Peyer's patch (tissue), 4 donors: Measurements from ENCODE around the gene CCDC167. TPM values are rescaled to one million over a fixed set of nuclear protein-coding genes. Genes with fewer than 3 reads are reported as not detected.

Experiments used
- DNase-seq, 3 donors: peaks; one replicate each; pipeline ENCODE4 v3.0.0-alpha.2; 2017 to 2019
- H3K27ac ChIP-seq, 4 donors: fragments of 200-600 bp; sonication (generic); one replicate each; pipeline ENCODE4 v1.5.1; 2016 to 2019
- H3K27me3 ChIP-seq, 2 donors: fragments of 200-600 bp; sonication (generic); one replicate each; pipeline ENCODE4 v1.5.1; 2019
- H3K36me3 ChIP-seq, 3 donors: fragments of 200-600 bp; sonication (generic); one replicate each; pipeline ENCODE4 v1.5.1; 2016 to 2019
- H3K4me1 ChIP-seq, 4 donors: fragments of 200-600 bp; sonication (generic); one replicate each; pipeline ENCODE4 v1.5.1; 2016 to 2019
- H3K4me3 ChIP-seq, 4 donors: fragments of 200-600 bp; sonication (generic); 1 replicate in 3 of 4; 2 replicates in 1 of 4; pipeline ENCODE4 v1.5.1; 2016 to 2019; ENCODE audit warnings: mild to moderate bottlenecking in 1 of 4
- H3K9me3 ChIP-seq, 4 donors: fragments of 200-600 bp; sonication (generic); one replicate each; pipeline ENCODE4 v1.5.1; 2016 to 2019; ENCODE audit warnings: mild to moderate bottlenecking in 1 of 4
- CTCF ChIP-seq, 6 experiments: fragments of 450-650 bp in 4 of 6; fragments of 200-600 bp in 2 of 6; sonication (generic) in 1 of 6; IDR thresholded peaks; one replicate each; pipeline ENCODE4 v1.5.1; 2017 to 2019; ENCODE audit warnings: antibody characterized with exemption in 6 of 6, mild to moderate bottlenecking in 3 of 6, moderate library complexity in 1 of 6
- POLR2A ChIP-seq, 2 donors: fragments of 450-650 bp; IDR thresholded peaks; one replicate each; pipeline ENCODE4 v1.5.1; 2017; ENCODE audit warnings: antibody characterized with exemption in 2 of 2, mild to moderate bottlenecking in 2 of 2, moderate library complexity in 2 of 2
- total RNA-seq, 4 donors: library from RNA; depleted of rRNA; stranded (reverse); fragments of >200 nt; gene quantifications; one replicate each; pipeline ENCODE4 v1.1.0, GENCODE V29; 2016

CCDC167 gene
- total RNA-seq, 4 donors from 2014 or later: 8.0 to 28.1 (median 19.3) TPM

- no peak for TF ChIP-seq POLR2A (IDR thresholded peaks at IDR 0.05)
- TF ChIP-seq CTCF (IDR thresholded peaks at IDR 0.05): no peak
- H3K4me3 ChIP-seq: no peak overlapping the region
- peaks cover 0 to 81% (median 0%) of the 10 kb centered on the region in 3 donors for H3K36me3 ChIP-seq
- no peaks in the 10 kb centered on the region for H3K9me3 ChIP-seq
- no peaks in the 10 kb centered on the region for H3K27me3 ChIP-seq
- H3K4me1 ChIP-seq: no peaks in the 10 kb centered on the region
- no peak for DNase-seq
- no peak overlapping the region for H3K27ac ChIP-seq
Observed at GRCh38 chr6:37477191-37477590, 22.5 kb downstream of the CCDC167 start.

GRCh38 chr6:37474316-37474715, 25.4 kb downstream of the CCDC167 start:
- Histone ChIP-seq H3K36me3 (peaks cover 0 to 79% (median 0%) of the 10 kb centered on the region in 3 donors), H3K27me3 (no peaks in the 10 kb centered on the region), H3K9me3 (no peaks in the 10 kb centered on the region), H3K4me1 (no peaks in the 10 kb centered on the region), H3K4me3 (no peak overlapping the region), H3K27ac (no peak overlapping the region)
- no peak for DNase-seq
- TF ChIP-seq POLR2A (IDR thresholded peaks at IDR 0.05): no peak

- TF ChIP-seq POLR2A (IDR thresholded peaks at IDR 0.05) (no peak), CTCF (IDR thresholded peaks at IDR 0.05) (no peak)
Observed at GRCh38 chr6:37473364-37474095, 26.2 kb downstream of the CCDC167 start.

GRCh38 chr6:37467718-37468117, 32.0 kb downstream of the CCDC167 start:
- Histone ChIP-seq H3K4me3 (no peak overlapping the region), H3K27me3 (no peaks in the 10 kb centered on the region), H3K27ac (no peak overlapping the region), H3K4me1 (no peaks in the 10 kb centered on the region), H3K9me3 (no peaks in the 10 kb centered on the region), H3K36me3 (peaks cover 0 to 44% (median 0%) of the 10 kb centered on the region in 3 donors)
- no peak for DNase-seq
- TF ChIP-seq POLR2A (IDR thresholded peaks at IDR 0.05) (no peak), CTCF (IDR thresholded peaks at IDR 0.05) (no peak)

More at GRCh38 chr6:37473364-37474095, 26.2 kb downstream of the CCDC167 start:
- Histone ChIP-seq H3K4me3 (no peak overlapping the region), H3K9me3 (no peaks in the 10 kb centered on the region), H3K36me3 (peaks cover 0 to 76% (median 0%) of the 10 kb centered on the region in 3 donors), H3K27me3 (no peaks in the 10 kb centered on the region), H3K4me1 (no peaks in the 10 kb centered on the region), H3K27ac (no peak overlapping the region)
- DNase-seq: no peak

- H3K36me3 ChIP-seq: peaks cover 0 to 60% (median 0%) of the 10 kb centered on the region in 3 donors
- TF ChIP-seq POLR2A (IDR thresholded peaks at IDR 0.05): no peak
- no peak for TF ChIP-seq CTCF (IDR thresholded peaks at IDR 0.05)
- no peaks in the 10 kb centered on the region for H3K27me3 ChIP-seq
Observed at GRCh38 chr6:37463110-37463509, 36.6 kb downstream of the CCDC167 start.

GRCh38 chr6:37460805-37461204, 38.9 kb downstream of the CCDC167 start:
- DNase-seq: no peak
- Histone ChIP-seq H3K36me3 (peaks cover 0 to 68% (median 0%) of the 10 kb centered on the region in 3 donors), H3K9me3 (no peaks in the 10 kb centered on the region), H3K27ac (no peak overlapping the region), H3K4me1 (no peaks in the 10 kb centered on the region), H3K27me3 (no peaks in the 10 kb centered on the region), H3K4me3 (no peak overlapping the region)
- TF ChIP-seq CTCF (IDR thresholded peaks at IDR 0.05) (no peak), POLR2A (IDR thresholded peaks at IDR 0.05) (no peak)

More at GRCh38 chr6:37463110-37463509, 36.6 kb downstream of the CCDC167 start:
- Histone ChIP-seq H3K4me3 (no peak overlapping the region), H3K4me1 (no peaks in the 10 kb centered on the region), H3K27ac (no peak overlapping the region), H3K9me3 (no peaks in the 10 kb centered on the region)
- DNase-seq: no peak
